HCT116 (cell line): ENCODE results near the gene RRAD. TPM values are rescaled to one million over a fixed set of nuclear protein-coding genes. Genes with fewer than 3 reads are reported as not detected.
"Not testable (repeated sequence)": the region's sequence is repeated elsewhere in the genome, so short reads cannot be mapped to it uniquely, and the experiment has no call there.

Experiments used
- ATAC-seq: fragments of 200-7000 bp; cut with Tn5 transposase; 2 replicates; pipeline ENCODE4 v1.9.1; 2020; ENCODE audit warnings: mild to moderate bottlenecking, moderate library complexity
- BruUV-seq: library from RNA; stranded (reverse); fragments of 400-500 nt; replicated peaks from 2 replicates; lab custom pipeline; 2021; lab: Mats Ljungman, UMichigan
- CTCF ChIA-PET: fragments of 300-600 bp; sonication (Branson Sonifier 250); formaldehyde crosslinking; loops from one replicate; lab custom pipeline; 2021; ENCODE audit warnings: antibody characterized with exemption; lab: Charles Lee
- POLR2A ChIA-PET: fragments of 300-600, 350-600 bp; sonication (Branson Sonifier 250); formaldehyde crosslinking; loops from one replicate; lab custom pipeline; 2021; ENCODE audit warnings: antibody characterized with exemption; lab: Charles Lee
- RAD21 ChIA-PET, 2 experiments: fragments of 300-600 bp; sonication (Branson Sonifier 250); formaldehyde crosslinking; loops; one replicate each; lab custom pipeline; 2023; ENCODE audit warnings: low total read pairs in 2 of 2; ENCODE audit not compliant: uncharacterized antibody in 2 of 2, unreplicated experiment in 2 of 2, low non-redundant PET in 1 of 2; lab: Charles Lee
- DNase-seq: peaks from one replicate; pipeline ENCODE4 v3.0.0-alpha.2; 2010; ENCODE audit warnings: low read depth, low spot score
- H2AFZ ChIP-seq: fragments of 200-600 bp; shearing (Covaris generic), sonication (generic); 2 replicates; pipeline ENCODE4 v1.6.1; 2017; ENCODE audit warnings: low read depth, mixed run types, mixed read lengths, antibody characterized with exemption, low read length; ENCODE audit not compliant: poor library complexity, severe bottlenecking
- H3K27ac ChIP-seq: 2 replicates; pipeline ENCODE4 v1.5.1; 2012; ENCODE audit warnings: low read depth, low read length
- H3K27me3 ChIP-seq: fragments of 200-600 bp; sonication (generic); 2 replicates; pipeline ENCODE4 v1.6.1; 2016; ENCODE audit warnings: mixed run types, low read length, mixed read lengths; ENCODE audit not compliant: insufficient read depth
- H3K36me3 ChIP-seq, 2 experiments: fragments of 200-500 bp in 1 of 2; fragments of 200-600 bp in 1 of 2; sonication (Bioruptor generic) in 1 of 2; sonication (generic) in 1 of 2; 2 replicates each; pipeline versions ENCODE4 v1.5.1 to v1.6.1; 2014 to 2016; ENCODE audit warnings: low read length in 2 of 2, inconsistent platforms in 1 of 2, mixed read lengths in 1 of 2, mixed run types in 1 of 2; ENCODE audit not compliant: insufficient read depth in 2 of 2, control insufficient read depth in 1 of 2
- H3K4me1 ChIP-seq, 2 experiments: fragments of 200-600 bp in 1 of 2; sonication (generic) in 1 of 2; 2 replicates each; pipeline versions ENCODE4 v1.5.1 to v1.6.1; 2012 to 2017; ENCODE audit warnings: low read length in 2 of 2, inconsistent platforms in 1 of 2, mild to moderate bottlenecking in 1 of 2, mixed read lengths in 1 of 2, mixed run types in 1 of 2, moderate library complexity in 1 of 2; ENCODE audit not compliant: insufficient read depth in 2 of 2, control insufficient read depth in 1 of 2
- H3K4me2 ChIP-seq: fragments of 200-600 bp; sonication (generic); 2 replicates; pipeline ENCODE4 v1.6.1; 2017; ENCODE audit warnings: mixed run types, low read length, mixed read lengths
- H3K4me3 ChIP-seq, 2 experiments: fragments of 200-600 bp in 1 of 2; sonication (generic) in 1 of 2; replicated peaks in 1 of 2; 2 replicates each; pipeline ENCODE4 v1.5.1; 2011 to 2016; ENCODE audit warnings: low read length in 2 of 2, control low read depth in 1 of 2, low read depth in 1 of 2, mild to moderate bottlenecking in 1 of 2, mixed read lengths in 1 of 2, mixed run types in 1 of 2
- H3K79me2 ChIP-seq: fragments of 200-600 bp; sonication (generic); 2 replicates; pipeline ENCODE4 v1.6.1; 2017; ENCODE audit warnings: mild to moderate bottlenecking, mixed run types, low read length, moderate library complexity, mixed read lengths; ENCODE audit not compliant: insufficient read depth
- H3K9ac ChIP-seq: fragments of 200-600 bp; sonication (generic); 2 replicates; pipeline ENCODE4 v1.6.1; 2016; ENCODE audit warnings: low read length, mixed read lengths
- H3K9me2 ChIP-seq: fragments of 200-600 bp; sonication (generic), shearing (Covaris generic); 2 replicates; pipeline ENCODE4 v1.6.1; 2017; ENCODE audit warnings: mixed run types, mild to moderate bottlenecking, moderate library complexity; ENCODE audit not compliant: insufficient read depth
- H3K9me3 ChIP-seq, 2 experiments: fragments of 200-500 bp in 1 of 2; fragments of 200-600 bp in 1 of 2; sonication (Bioruptor generic) in 1 of 2; sonication (generic) in 1 of 2; 2 replicates each; pipeline ENCODE4 v1.6.1; 2014 to 2017; ENCODE audit warnings: low read length in 2 of 2, mixed read lengths in 2 of 2, inconsistent platforms in 1 of 2, low read depth in 1 of 2, mild to moderate bottlenecking in 1 of 2, mixed run types in 1 of 2, moderate library complexity in 1 of 2; ENCODE audit not compliant: control insufficient read depth in 1 of 2, insufficient read depth in 1 of 2
- H4K20me1 ChIP-seq: fragments of 200-600 bp; sonication (generic), shearing (Covaris generic); 2 replicates; pipeline ENCODE4 v1.6.1; 2017; ENCODE audit warnings: mixed run types, mild to moderate bottlenecking, moderate library complexity; ENCODE audit not compliant: insufficient read depth
- EZH2 ChIP-seq: fragments of 200-600 bp; sonication (generic); IDR thresholded peaks from 2 replicates; pipeline ENCODE4 v1.6.1; 2017; ENCODE audit warnings: antibody characterized with exemption, mixed run types
- JUND ChIP-seq: IDR thresholded peaks from 2 replicates; pipeline ENCODE4 v1.6.1; 2012
- RAD21 ChIP-seq: IDR thresholded peaks from 2 replicates; pipeline ENCODE4 v1.6.1; 2012; ENCODE audit warnings: low read depth, mild to moderate bottlenecking
- SIN3A ChIP-seq: IDR thresholded peaks from 2 replicates; pipeline ENCODE4 v1.6.1; 2012; ENCODE audit warnings: low read depth
- ZNF274 ChIP-seq: fragments of 200-500 bp; sonication (Bioruptor generic); IDR thresholded peaks from 2 replicates; pipeline ENCODE4 v1.6.1; 2014; ENCODE audit warnings: mild to moderate bottlenecking, low read depth, low read length, inconsistent platforms
- intact Hi-C: fragments of 100-400 bp; cut with micrococcal nuclease; formaldehyde crosslinking; loops from 2 replicates; pipeline ENCODE4 v1.10.0; 2022
- total RNA-seq: library from RNA; stranded (reverse); gene quantifications from one replicate; pipeline ENCODE4 v1.2.1, GENCODE V29; 2021; ENCODE audit not compliant: unreplicated experiment
- TF ChIP-seq, protein P1 (sequence below): IDR thresholded peaks from 2 replicates; pipeline ENCODE4 v1.6.1; 2012; ENCODE audit warnings: low read depth

The RRAD gene
- total RNA-seq, 1 experiment from 2014 or later: 2.2 TPM

DNA sequence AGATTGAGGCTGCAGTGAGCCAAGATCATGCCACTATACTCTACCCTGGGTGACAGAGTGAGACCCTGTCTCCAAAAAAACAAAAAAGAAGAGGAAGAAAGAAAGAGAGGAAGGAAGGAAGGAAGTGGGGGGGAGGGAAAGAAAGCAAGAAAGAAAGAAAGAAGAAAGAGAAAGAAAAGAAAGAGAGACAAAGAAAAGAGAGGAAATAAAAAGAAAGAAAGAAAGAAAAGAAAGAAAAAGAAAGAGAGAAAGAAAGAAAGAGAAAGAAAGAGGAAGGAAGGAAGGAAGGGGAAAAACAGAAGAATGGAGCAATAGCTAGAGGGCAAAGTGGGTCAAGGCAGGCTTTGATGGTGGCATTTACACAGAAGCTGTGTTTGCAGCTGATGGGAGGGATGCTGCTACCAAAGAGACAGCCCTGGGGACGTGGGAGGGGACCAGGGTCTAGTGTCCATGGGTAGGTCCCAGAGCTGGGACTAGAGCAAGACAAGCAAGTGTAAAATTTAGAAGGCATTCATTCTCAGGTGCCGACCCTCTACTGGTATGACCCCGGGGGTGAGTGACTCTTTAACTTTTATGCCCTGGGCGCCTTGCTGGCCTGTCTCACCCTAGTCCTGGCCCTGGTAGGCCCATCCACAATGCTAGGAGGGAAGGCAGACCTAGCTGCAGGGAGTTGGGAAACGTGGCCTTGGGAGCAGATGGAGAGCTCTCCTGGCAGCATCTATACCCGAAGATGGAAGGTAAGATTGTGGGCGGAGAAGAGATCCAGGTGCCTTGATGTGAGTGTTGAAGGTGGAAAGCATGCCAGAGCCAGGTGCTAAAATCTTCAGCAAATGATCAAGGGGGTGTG is 33.7 kb upstream of the RRAD start:
- no peak for ATAC-seq

DNA sequence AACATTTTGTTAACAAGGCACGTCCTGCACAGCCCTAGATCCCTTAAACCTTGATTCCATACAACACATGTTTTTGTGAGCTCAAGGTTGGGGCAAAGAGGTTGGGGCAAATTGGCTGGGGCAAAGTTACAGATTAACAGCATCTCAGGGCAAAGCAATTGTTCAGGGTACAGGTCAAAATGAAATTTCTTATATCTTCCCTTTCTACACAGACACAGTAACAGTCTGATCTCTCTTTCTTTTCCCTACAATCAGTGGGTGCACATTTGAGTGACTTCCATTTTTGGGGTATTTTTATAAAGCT is 30.8 kb upstream of the RRAD start:
- CTCF ChIA-PET: interaction anchor here (0.9 kb wide), 1 partner anchor 61 kb away, joined by 3 read pairs; no protein-coding TSS in a partner anchor
- H3K36me3 ChIP-seq, H3K27me3 ChIP-seq, H3K9me3 ChIP-seq, H2AFZ ChIP-seq, BruUV-seq, H3K27ac ChIP-seq, RAD21 ChIA-PET, POLR2A ChIA-PET, H4K20me1 ChIP-seq, H3K79me2 ChIP-seq, DNase-seq, H3K9ac ChIP-seq, H3K9me2 ChIP-seq, H3K4me3 ChIP-seq, ATAC-seq, H3K4me2 ChIP-seq: not testable (repeated sequence)
- H3K4me1 ChIP-seq: peaks cover 11 to 19% of the 10 kb centered on the region in 2 experiments; a peak in 3 of 4 replicates
- intact Hi-C loops: loop anchor here (10.0 kb wide), 1 partner anchor 709 kb away; the partner anchor contains the start of genes ACD, C16orf86, ENKD1 and PARD6A

More for the DNA sequence above, 33.7 kb upstream of the RRAD start:
- H3K9ac ChIP-seq: no peak overlapping the region
- no peaks in the 10 kb centered on the region for H3K27me3 ChIP-seq
- TF ChIP-seq ZNF274 (no peak), EZH2 (no peak), SIN3A (no peak), RAD21 (no peak), JUND (no peak)
- TF ChIP-seq, protein P1, sequence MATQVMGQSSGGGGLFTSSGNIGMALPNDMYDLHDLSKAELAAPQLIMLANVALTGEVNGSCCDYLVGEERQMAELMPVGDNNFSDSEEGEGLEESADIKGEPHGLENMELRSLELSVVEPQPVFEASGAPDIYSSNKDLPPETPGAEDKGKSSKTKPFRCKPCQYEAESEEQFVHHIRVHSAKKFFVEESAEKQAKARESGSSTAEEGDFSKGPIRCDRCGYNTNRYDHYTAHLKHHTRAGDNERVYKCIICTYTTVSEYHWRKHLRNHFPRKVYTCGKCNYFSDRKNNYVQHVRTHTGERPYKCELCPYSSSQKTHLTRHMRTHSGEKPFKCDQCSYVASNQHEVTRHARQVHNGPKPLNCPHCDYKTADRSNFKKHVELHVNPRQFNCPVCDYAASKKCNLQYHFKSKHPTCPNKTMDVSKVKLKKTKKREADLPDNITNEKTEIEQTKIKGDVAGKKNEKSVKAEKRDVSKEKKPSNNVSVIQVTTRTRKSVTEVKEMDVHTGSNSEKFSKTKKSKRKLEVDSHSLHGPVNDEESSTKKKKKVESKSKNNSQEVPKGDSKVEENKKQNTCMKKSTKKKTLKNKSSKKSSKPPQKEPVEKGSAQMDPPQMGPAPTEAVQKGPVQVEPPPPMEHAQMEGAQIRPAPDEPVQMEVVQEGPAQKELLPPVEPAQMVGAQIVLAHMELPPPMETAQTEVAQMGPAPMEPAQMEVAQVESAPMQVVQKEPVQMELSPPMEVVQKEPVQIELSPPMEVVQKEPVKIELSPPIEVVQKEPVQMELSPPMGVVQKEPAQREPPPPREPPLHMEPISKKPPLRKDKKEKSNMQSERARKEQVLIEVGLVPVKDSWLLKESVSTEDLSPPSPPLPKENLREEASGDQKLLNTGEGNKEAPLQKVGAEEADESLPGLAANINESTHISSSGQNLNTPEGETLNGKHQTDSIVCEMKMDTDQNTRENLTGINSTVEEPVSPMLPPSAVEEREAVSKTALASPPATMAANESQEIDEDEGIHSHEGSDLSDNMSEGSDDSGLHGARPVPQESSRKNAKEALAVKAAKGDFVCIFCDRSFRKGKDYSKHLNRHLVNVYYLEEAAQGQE: no peak
- ChIA-PET CTCF (interaction anchor here (0.7 to 2.3 kb wide), 3 partner anchors 59 to 506 kb away, joined by 3 to 9 read pairs (median 3); no protein-coding TSS in a partner anchor), RAD21 (no interaction called here), POLR2A (no interaction called here)
- BruUV-seq: no TSS peak
- no peak overlapping the region for H3K27ac ChIP-seq
- H3K9me3 ChIP-seq: no peaks in the 10 kb centered on the region
- no peak overlapping the region for H3K4me2 ChIP-seq
- intact Hi-C loops: loop anchor here (10.0 kb wide), 1 partner anchor 706 kb away; the partner anchor contains the start of genes ACD, C16orf86, ENKD1 and PARD6A
- no peaks in the 10 kb centered on the region for H3K79me2 ChIP-seq
- H3K4me1 ChIP-seq: peaks cover 6 to 17% of the 10 kb centered on the region in 2 experiments
- H4K20me1 ChIP-seq: no peaks in the 10 kb centered on the region
- H2AFZ ChIP-seq: no peak overlapping the region
- no peak overlapping the region for H3K4me3 ChIP-seq
- no peak for DNase-seq
- no peaks in the 10 kb centered on the region for H3K9me2 ChIP-seq
- H3K36me3 ChIP-seq: no peaks in the 10 kb centered on the region

DNA sequence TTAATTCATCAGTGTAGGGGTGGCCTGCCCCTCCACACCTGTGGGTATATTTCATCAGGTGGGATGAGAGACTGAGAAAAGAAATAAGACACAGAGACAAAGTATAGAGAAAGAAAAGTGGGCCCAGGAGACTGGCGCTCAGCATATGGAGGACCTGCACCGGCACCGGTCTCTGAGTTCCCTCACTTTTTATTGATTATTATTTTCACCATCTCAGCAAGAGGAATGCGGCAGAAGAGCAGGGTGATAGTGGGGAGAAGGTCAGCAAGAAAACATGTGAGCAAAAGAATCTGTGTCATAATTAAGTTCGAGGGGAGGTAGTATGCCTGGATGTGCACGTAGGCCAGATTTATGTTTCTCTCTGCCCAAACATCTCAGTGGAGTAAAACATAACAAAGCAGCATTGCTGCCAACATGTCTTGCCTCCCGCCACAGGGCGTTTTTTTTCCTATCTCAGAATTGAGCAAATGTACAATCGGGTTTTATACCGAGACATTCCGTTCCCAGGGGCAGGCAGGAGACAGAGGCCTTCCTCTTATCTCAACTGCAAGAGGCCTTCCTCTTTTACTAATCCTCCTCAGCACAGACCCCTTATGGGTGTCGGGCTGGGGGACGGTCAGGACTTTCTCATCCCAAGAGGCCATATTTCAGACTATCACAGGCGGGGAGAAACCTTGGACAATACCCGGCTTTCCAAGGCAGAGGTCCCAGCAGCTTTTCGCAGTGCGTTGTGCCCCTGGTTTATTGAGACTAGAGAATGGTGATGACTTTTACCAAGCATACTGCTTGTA is 30.2 kb upstream of the RRAD start:
- H4K20me1 ChIP-seq, ATAC-seq, BruUV-seq, RAD21 ChIA-PET, DNase-seq, H2AFZ ChIP-seq, H3K4me2 ChIP-seq, H3K4me3 ChIP-seq, H3K9me3 ChIP-seq, POLR2A ChIA-PET, H3K9ac ChIP-seq, H3K79me2 ChIP-seq, H3K36me3 ChIP-seq, H3K27ac ChIP-seq, H3K9me2 ChIP-seq, CTCF ChIA-PET, H3K27me3 ChIP-seq: not testable (repeated sequence)
- H3K4me1 ChIP-seq: peaks cover 11 to 15% of the 10 kb centered on the region in 2 experiments; a peak in 3 of 4 replicates
- intact Hi-C loops: loop anchor here (10.0 kb wide), 1 partner anchor 709 kb away; the partner anchor contains the start of genes ACD, C16orf86, ENKD1 and PARD6A
